GM19324 (cell line): Measurements from ENCODE around the gene FOXC2.
"Not testable (repeated sequence)": the region's sequence is repeated elsewhere in the genome, so short reads cannot be mapped to it uniquely, and the experiment has no call there.

Experiments
- ATAC-seq: cut with Tn5 transposase; IDR thresholded peaks from one replicate; pipeline ENCODE4 v1.9.1; 2021; ENCODE audit warnings: mild to moderate bottlenecking, moderate library complexity; ENCODE audit not compliant: unreplicated experiment, low FRiP score

The FOXC2 gene

DNA sequence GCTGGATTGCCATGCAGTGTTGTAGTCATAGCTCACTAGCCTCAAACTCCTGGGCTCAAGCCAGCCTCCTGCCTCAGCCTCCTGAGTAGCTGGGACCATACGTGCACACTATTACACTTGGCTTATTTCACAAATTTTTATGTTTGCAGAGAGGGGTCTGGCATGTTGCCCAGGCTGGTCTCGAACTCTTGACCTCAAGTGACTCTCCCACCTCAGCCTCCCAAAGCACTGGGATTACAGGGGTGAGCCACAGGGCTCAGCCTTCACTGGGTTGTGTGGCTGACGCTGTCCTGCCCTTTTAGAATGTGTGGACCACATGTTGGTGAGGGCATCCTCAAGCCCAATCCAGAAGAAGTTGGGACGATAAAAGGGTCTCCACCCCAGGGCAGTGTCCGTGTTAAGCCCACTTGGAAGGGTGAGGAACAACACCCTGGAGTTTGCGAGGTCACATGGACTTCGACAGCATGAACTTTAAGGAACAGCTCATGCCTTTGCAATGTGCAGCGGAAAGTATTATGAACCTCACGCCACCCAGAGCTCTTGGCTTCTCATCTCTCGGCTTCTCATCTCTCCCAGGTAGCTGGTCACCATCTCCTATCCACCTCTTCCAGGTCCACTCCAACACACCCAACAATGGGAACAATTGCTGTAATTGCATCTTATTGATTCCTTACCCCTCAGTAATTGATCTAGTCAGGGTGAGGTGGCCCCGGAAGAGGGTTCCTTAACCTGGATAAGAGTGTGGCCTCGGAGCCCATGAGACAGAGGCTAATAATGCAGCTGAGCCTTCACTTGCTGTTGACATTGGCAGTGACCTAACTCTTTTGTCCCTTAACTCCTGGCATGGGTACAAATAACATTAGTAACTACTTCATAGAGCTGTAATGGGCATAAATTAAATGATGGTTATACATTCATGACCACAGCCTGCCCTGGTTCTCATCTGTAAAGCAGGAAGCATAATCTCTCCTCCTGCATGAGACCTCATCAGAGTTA lies 18.4 kb downstream of the FOXC2 start:
- no peak for ATAC-seq

GRCh38 chr16:86585821-86586611 lies 19.4 kb downstream of the FOXC2 start:
- no peak for ATAC-seq

DNA sequence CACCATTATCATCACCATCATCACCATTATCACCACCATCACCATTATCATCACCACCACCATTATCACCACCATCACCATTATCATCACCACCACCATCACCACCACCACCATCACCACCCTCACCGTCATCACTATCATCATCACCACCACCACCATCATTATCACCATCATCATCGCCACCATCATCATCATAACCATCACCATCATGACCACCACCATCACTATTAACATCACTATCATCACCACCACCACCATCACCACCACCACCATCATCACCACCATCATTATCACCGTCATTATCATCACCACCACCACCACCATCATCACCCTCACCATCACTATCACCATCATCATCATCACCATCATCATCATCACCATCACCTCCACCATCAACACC lies 20.9 kb downstream of the FOXC2 start:
- no peak for ATAC-seq

GRCh38 chr16:86587955-86588354 lies 21.3 kb downstream of the FOXC2 start:
- ATAC-seq = not testable (repeated sequence)

GRCh38 chr16:86590501-86591144 lies 24.0 kb downstream of the FOXC2 start:
- no peak for ATAC-seq

DNA sequence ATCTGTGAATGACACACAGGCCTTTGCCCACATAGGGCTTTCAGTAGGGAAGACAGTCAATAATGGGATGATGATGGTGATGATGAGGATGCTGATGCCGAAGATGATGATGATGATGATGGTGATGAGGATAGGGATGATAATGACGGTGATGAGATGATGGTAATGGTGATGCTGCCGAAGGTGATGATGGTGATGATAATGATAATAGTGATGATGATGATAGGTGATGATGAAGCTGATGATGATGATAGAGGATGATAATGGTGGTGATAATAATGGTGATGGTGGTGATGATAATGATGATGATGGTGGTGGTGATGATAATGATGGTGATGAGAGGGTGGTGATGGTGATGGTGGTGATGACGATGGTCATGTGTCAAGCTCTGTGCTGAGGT lies 24.6 kb downstream of the FOXC2 start:
- ATAC-seq = no peak

- ATAC-seq = no peak
Measured at GRCh38 chr16:86593913-86594620, 27.4 kb downstream of the FOXC2 start.

- no peak for ATAC-seq
Measured at GRCh38 chr16:86594721-86595120, 28.1 kb downstream of the FOXC2 start.

GRCh38 chr16:86595983-86596605 lies 29.5 kb downstream of the FOXC2 start:
- no peak for ATAC-seq

- ATAC-seq = no peak
Measured at GRCh38 chr16:86597126-86597879, 30.7 kb downstream of the FOXC2 start.

DNA sequence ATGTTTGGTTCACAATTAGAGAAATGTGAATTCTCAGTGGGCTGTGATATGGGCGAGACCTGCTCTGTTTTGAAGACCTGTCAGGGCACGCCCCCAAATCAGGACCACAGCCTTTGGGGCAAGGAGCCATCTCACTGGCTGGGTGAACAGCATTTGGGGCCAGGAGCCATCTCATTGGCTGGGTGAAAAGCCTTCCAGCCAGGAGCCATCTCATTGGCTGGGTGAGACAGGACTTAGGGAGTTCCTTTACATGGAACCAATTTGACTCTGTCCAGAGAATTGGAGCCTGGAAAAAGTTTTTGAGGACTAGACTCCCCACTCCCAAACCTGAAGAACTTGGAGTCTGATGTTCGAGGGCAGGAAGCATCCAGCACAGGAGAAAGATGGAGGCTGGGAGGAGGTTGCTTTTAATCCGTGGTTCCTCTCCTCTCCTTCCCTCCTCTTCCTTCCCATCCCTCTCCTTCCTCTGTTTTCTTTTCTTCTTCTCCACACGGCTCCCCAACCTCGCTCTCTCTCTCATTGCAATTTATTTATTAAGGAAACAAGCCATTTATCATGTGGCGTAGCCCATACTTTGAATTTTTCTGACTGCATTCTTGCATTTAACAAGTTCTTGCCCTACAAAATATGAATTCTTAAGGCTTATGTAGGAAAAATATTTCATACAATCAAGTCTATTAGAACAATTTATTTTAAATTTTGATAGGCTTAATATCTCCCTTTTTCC lies 31.4 kb downstream of the FOXC2 start:
- ATAC-seq = no peak

- ATAC-seq = no peak
Measured at GRCh38 chr16:86598607-86599565, 32.3 kb downstream of the FOXC2 start.

DNA sequence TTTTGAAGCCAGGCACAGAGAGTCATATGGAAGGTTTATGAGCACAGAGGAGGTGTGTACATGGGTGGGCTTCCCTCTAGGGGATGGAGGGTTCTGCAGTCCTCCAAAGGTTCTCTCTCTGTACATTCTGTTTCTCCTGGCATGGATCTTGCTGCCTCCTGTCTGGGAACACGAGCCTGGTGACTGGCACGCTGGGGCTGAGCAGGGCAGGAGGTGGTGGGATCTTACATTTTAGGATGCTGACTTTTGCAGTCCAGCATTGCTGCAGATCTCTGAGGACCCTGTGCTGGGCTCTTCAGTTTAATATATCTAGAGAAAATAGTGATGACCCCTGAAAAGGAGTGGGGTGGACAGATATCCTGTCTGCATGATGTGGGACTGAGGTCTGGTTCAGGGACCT lies 34.7 kb downstream of the FOXC2 start:
- no peak for ATAC-seq

GRCh38 chr16:86602521-86602920 lies 35.9 kb downstream of the FOXC2 start:
- no peak for ATAC-seq

- no peak for ATAC-seq
Measured at GRCh38 chr16:86604436-86605193, 38.0 kb downstream of the FOXC2 start.

GRCh38 chr16:86605950-86606349 lies 39.3 kb downstream of the FOXC2 start:
- no peak for ATAC-seq

GRCh38 chr16:86608301-86608747 lies 41.7 kb downstream of the FOXC2 start:
- ATAC-seq = no peak
